ENCODE results near the gene LGALS9.
A peak's percentile ranks its signal among the peaks of the same experiment; 100 is the strongest.
"Not testable (repeated sequence)": the region's sequence is repeated elsewhere in the genome, so short reads cannot be mapped to it uniquely, and the experiment has no call there.

Gene LGALS9

GRCh38 chr17:27631897-27632725, 1.1 kb downstream of the LGALS9 start:
- no peak for DNase-seq

GRCh38 chr17:27632766-27633165, 1.8 kb downstream of the LGALS9 start:
- not testable (repeated sequence) for DNase-seq

GRCh38 chr17:27633312-27634025, 2.5 kb downstream of the LGALS9 start:
- DNase-seq: no peak

- no peak for DNase-seq
These were observed 3.0 kb downstream of the LGALS9 start for GRCh38 chr17:27634026-27634335.

- no peak for DNase-seq
These were observed 3.8 kb downstream of the LGALS9 start for GRCh38 chr17:27634776-27635175.

- DNase-seq: no peak
These were observed 4.4 kb downstream of the LGALS9 start for GRCh38 chr17:27635275-27635823.

- DNase-seq: not testable (repeated sequence)
These were observed 5.1 kb downstream of the LGALS9 start for GRCh38 chr17:27636005-27636520.

GRCh38 chr17:27637818-27638217, 6.8 kb downstream of the LGALS9 start:
- DNase-seq: not testable (repeated sequence)

- DNase-seq: not testable (repeated sequence)
These were observed 7.5 kb downstream of the LGALS9 start for GRCh38 chr17:27638415-27638914.

- no peak for DNase-seq
These were observed 9.8 kb downstream of the LGALS9 start for GRCh38 chr17:27640790-27641189.

- no peak for DNase-seq
These were observed 13.6 kb downstream of the LGALS9 start for GRCh38 chr17:27644586-27644985.

GRCh38 chr17:27645621-27646020, 14.6 kb downstream of the LGALS9 start:
- not testable (repeated sequence) for DNase-seq

GRCh38 chr17:27646232-27646631, 15.2 kb downstream of the LGALS9 start:
- no peak for DNase-seq

- DNase-seq: no peak
These were observed 16.8 kb downstream of the LGALS9 start for GRCh38 chr17:27647765-27648164.

- DNase-seq: not testable (repeated sequence)
These were observed 18.2 kb downstream of the LGALS9 start for GRCh38 chr17:27649111-27649571.

GRCh38 chr17:27649929-27650328, 18.9 kb downstream of the LGALS9 start:
- no peak for DNase-seq

- no peak for DNase-seq
These were observed 19.8 kb downstream of the LGALS9 start for GRCh38 chr17:27650836-27651235.

- peak; percentile 84 to 86 for DNase-seq
These were observed 20.7 kb downstream of the LGALS9 start for GRCh38 chr17:27651411-27652345.

GRCh38 chr17:27653449-27653971, 22.5 kb downstream of the LGALS9 start:
- DNase-seq: not testable (repeated sequence)

GRCh38 chr17:27654136-27654535, 23.1 kb downstream of the LGALS9 start:
- no peak for DNase-seq

- peak; percentile 83 to 87 for DNase-seq
These were observed 23.9 kb downstream of the LGALS9 start for GRCh38 chr17:27654654-27655524.
